ENCODE results near the gene NLRP8. TPM values are rescaled to one million over a fixed set of nuclear protein-coding genes. Genes with fewer than 3 reads are reported as not detected.

Gene NLRP8
- not detected for total RNA-seq
- polyA plus RNA-seq = not detected
- long read RNA-seq, donor 1 = 0 reads
- long read RNA-seq, donor 2 = 0 reads

GRCh38 chr19:55947532-55947931, at the start of gene NLRP8:
Gene NLRP8, plus strand, starts transcription at chr19:55947832.
- intact Hi-C loops (cut with DNase I) = no loop called here
- Histone ChIP-seq H3K27me3 (ENCODE audit: insufficient read depth in 3 of 3, low read length in 2 of 3) (no peaks in the 10 kb centered on the region), H3K27ac (no peak within 1 kb of the TSS), H3K4me1 (no peaks in the 10 kb centered on the region), H3K4me3 (no peak within 1 kb of the TSS), H3K36me3 (ENCODE audit: insufficient read depth in 1 of 2, low read depth in 1 of 2) (no peaks in the 10 kb centered on the region), H3K9me3 (peaks cover 9% of the 10 kb centered on the region)
- WGBS, 3 donors = 73 to 81% (median 79%) methylated on average over 8 of the region's 8 CpGs
- DNase-seq (no peak), ATAC-seq (no peak)
- TF ChIP-seq CTCF (IDR thresholded peaks at IDR 0.05) = no peak

DNA sequence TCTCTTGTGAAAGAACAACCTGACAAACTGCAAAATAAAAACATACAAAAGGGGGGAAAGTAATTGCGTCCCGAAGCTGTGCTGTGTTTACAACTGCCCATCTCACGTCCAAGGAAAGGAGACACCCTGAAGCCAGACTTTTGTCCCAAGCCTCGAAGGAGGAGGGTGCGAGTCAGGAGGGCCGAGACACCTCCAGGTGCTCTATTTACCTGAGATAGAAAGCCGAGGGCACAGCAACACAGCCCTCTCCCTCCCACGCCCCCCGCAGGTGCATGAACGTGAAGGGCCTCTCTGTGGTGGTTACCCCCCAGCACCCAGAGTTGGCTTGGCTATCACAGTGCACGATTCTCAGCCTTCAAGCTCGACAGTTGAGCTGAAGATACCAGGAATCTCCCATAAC, 48.7 kb upstream of the NLRP8 start:
- 73 to 81% (median 80%) methylated on average over 12 of the region's 12 CpGs for WGBS, 3 donors
- Histone ChIP-seq H3K36me3 (ENCODE audit: insufficient read depth in 1 of 2, low read depth in 1 of 2) (no peaks in the 10 kb centered on the region), H3K27me3 (ENCODE audit: insufficient read depth in 3 of 3, low read length in 2 of 3) (peaks cover 0 to 2% (median 0%) of the 10 kb centered on the region in 3 donors), H3K4me3 (no peak overlapping the region), H3K9me3 (no peaks in the 10 kb centered on the region), H3K4me1 (no peaks in the 10 kb centered on the region), H3K27ac (no peak overlapping the region)
- intact Hi-C loops (cut with DNase I) = no loop called here
- no peak for TF ChIP-seq CTCF (IDR thresholded peaks at IDR 0.05)
- ATAC-seq (no peak), DNase-seq (no peak)

DNA sequence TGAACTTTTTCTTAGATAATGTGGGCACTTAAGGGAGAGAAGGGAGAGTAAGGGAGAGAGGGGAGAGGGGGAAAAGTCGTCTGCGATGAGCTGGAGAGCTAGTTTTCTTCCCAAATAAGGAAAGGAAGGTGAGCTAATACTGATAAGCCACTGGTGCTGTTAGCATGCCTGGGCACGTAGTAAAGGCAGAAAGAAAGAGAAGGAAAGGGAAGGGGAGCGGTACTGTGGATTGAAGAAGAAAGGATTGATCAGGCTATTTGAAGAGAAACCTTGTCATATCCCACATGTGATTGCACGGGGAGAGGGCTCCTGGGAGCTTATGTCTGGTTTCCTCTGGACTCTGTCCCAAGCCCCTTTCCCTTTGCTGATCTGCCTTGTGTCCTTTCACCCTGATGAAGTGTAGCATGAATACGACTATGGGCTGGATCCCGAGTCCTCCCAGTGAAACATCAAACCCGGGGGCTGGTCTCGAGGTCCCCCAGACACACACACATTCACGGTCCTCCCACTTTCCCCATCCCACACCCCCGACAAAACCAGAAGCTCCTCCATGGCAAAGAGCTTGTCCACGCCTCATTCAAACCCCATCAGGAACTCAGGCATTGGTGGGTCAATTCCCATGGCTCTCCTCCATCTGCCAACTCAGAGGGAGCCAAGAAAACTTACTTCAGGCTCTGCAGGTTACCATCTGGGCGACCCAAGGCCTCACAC, 46.1 kb upstream of the NLRP8 start:
- peaks cover 0 to 2% (median 0%) of the 10 kb centered on the region in 3 donors for H3K27me3 ChIP-seq (ENCODE audit: insufficient read depth in 3 of 3, low read length in 2 of 3)
- no peaks in the 10 kb centered on the region for H3K36me3 ChIP-seq (ENCODE audit: insufficient read depth in 1 of 2, low read depth in 1 of 2)
- H3K27ac ChIP-seq = no peak overlapping the region
- H3K4me3 ChIP-seq = no peak overlapping the region
- no peak for ATAC-seq
- no peak for TF ChIP-seq CTCF (IDR thresholded peaks at IDR 0.05)
- no peaks in the 10 kb centered on the region for H3K4me1 ChIP-seq
- no peaks in the 10 kb centered on the region for H3K9me3 ChIP-seq
- intact Hi-C loops (cut with DNase I) = no loop called here
- 67 to 78% (median 70%) methylated on average over 13 of the region's 13 CpGs for WGBS, 3 donors
- DNase-seq = no peak

DNA sequence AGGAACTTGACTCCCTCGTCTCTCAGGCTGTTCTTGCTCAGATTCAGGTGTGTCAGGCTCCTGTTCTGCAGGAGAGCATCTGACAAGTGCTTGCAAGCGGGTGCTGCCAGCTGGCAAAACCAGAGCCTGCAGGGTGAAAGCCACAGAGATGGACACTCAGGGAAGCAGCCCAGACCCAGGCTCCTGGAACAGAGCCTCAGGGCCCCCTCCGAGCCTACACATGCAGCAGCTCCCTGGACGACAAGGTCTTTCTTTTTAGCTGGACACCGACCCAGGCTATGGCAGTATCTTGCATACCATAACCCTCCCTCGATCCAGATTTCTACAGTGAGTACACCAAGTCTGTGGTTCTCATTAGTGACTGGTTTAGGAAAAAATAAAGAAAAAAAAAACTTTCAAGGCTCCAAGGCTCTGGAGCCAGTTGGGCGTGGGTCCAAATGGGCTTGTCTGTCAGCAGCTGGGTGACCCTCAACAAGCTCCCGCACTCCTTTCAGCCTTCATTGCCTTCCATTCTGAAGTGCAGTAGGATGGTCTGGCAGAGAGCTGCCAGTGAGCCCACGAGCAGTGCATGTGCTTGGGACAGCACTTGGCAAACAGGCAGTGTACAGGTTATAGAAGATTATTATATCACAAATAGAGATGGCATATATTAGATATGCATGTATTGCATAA, 45.4 kb upstream of the NLRP8 start:
- H3K36me3 ChIP-seq (ENCODE audit: insufficient read depth in 1 of 2, low read depth in 1 of 2) = no peaks in the 10 kb centered on the region
- no peaks in the 10 kb centered on the region for H3K9me3 ChIP-seq
- H3K4me1 ChIP-seq = no peaks in the 10 kb centered on the region
- intact Hi-C loops (cut with DNase I) = no loop called here
- no peak for ATAC-seq
- 65 to 71% (median 68%) methylated on average over 9 of the region's 9 CpGs for WGBS, 3 donors
- peaks cover 0 to 2% (median 0%) of the 10 kb centered on the region in 3 donors for H3K27me3 ChIP-seq (ENCODE audit: insufficient read depth in 3 of 3, low read length in 2 of 3)
- H3K27ac ChIP-seq = no peak overlapping the region
- TF ChIP-seq CTCF (IDR thresholded peaks at IDR 0.05) = no peak
- H3K4me3 ChIP-seq = no peak overlapping the region
- DNase-seq = no peak
